ENCODE measurements around the gene TPSG1.
"Not testable (repeated sequence)": the region's sequence is repeated elsewhere in the genome, so short reads cannot be mapped to it uniquely, and the experiment has no call there.

Gene TPSG1

GRCh38 chr16:1194665-1195392 lies 30.2 kb downstream of the TPSG1 start:
- no peak for DNase-seq (ENCODE audit: low read depth)

DNA sequence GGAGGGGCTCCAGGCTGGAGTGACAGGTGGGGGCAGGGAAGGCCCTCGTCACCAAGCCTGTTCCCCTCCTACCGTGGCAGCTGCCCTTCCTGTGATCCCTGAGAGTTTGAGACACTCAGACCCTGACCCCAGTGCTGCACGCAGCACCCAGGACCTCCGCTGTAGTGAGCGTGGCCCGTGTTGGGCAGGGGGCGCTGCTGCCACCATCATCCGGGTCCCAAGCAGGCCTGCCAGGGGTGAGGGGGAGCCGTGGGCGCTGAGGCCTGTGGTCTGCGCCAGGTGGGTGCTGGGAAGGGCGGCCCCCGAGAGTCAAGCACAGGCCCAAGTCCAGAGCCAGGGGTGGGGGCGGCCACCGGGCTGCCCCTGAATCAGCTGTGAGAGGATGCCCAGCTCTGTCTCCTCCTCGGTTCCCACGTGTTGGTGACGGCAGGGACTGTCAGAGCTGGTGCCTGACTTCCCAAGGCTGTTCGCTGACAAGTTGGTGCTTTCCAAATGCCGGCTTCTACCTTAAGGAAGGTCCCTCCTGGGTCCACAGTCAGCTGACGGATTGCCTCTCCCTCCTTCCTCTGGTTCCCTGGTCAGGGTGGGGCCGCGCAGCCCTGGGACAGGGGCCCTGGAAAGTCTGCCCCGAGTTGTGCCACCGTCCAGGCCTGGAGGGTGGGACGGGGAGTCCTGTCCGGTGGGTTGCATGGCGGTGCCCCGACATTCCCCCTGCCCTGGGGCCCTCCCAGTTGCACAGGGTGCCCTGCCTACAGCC lies 31.1 kb downstream of the TPSG1 start:
- DNase-seq (ENCODE audit: low read depth): no peak

- DNase-seq (ENCODE audit: low read depth): no peak
Measured at GRCh38 chr16:1193143-1193824, 31.8 kb downstream of the TPSG1 start.

DNA sequence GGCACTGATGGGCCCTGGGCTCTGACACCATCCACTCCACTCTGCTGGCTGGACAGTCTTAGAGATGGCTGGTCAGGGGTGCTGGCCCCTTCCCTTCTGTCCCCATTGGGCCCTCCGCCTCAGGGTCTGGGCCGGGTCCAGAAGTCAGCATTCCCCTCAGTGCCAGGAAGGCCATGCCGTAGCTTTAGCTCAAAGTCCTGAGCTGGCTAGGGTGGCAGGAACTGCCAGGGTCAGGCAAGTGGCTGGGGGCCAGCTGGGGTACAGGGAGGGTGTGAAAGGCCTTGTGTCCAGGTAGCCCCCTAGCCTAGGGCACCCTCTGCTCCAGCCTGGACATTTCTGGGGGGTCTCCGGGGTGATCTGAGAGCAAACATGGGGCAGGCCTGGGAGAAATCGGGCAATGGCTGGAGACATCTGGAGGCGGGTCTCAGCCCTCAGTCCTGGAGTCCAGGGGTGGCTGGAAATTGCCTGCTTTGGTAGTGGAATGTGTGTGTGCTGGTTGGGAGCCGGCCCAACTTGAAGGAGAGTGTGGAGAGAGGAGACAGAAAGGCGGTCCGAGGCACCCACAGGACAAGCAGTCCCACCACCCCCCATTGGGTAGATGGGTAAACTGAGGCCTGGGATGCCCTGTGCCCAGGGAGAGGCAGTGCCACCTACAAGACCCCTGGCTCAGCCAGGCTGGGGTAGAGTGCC lies 32.5 kb downstream of the TPSG1 start:
- no peak for DNase-seq (ENCODE audit: low read depth)

GRCh38 chr16:1190789-1191188 lies 34.3 kb downstream of the TPSG1 start:
- not testable (repeated sequence) for DNase-seq (ENCODE audit: low read depth)

DNA sequence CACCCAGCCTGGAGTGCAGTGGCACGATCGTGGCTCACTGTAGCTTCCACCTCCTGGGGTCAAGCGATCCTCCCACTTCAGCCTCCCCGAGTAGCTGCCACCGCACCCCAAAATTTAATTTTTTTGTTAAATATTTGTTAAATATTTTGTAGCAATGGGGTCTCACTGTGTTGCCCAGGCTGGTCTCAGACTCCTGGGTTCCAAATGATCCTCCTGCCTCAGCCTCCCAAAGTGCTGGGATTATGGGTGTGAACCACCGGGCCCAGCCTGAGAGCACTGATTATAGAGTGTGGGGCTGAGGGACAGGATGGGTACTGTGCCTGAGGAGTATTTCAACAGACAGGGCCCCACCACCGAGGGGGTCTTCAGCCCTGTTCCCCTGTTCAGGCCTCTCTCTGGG lies 35.6 kb downstream of the TPSG1 start:
- DNase-seq (ENCODE audit: low read depth): no peak

DNA sequence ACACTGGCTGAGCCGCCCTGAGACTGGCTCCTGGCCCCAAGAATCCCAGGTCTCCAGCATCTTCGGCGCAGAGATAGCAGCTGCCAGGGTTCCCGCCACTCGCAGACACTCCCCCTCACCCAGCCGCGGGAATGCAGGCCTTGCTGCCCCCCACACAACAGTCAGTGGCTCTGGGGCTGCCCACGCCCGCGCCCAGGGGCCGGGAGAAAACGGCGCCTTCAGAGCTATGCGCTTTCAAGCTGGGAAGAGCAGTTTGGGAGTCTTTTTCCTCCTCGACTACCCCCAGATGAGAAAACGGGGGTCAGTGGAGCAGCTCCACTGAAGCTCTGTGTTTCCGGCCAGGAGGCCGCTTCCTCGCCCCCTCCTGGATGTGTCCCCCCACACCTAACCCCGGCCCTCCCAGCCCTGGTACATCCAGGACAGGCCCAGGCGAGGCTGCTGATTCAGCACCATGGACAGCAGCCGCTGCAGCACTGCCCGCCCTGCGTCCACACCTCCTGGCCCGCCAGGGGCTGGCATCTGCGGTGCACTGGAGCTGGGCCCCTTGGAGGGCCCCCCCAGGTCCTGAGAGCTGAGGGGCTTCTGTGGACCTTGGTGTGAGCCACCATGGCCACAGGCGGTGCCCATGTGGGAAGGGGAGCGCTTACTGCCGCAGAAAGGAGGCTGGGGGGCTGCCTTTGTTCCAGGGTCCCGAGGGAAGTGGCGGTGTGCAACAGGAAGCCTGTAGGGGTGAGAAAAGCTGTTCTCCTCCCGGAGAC lies 36.5 kb downstream of the TPSG1 start:
- DNase-seq (ENCODE audit: low read depth): peak; percentile 4

DNA sequence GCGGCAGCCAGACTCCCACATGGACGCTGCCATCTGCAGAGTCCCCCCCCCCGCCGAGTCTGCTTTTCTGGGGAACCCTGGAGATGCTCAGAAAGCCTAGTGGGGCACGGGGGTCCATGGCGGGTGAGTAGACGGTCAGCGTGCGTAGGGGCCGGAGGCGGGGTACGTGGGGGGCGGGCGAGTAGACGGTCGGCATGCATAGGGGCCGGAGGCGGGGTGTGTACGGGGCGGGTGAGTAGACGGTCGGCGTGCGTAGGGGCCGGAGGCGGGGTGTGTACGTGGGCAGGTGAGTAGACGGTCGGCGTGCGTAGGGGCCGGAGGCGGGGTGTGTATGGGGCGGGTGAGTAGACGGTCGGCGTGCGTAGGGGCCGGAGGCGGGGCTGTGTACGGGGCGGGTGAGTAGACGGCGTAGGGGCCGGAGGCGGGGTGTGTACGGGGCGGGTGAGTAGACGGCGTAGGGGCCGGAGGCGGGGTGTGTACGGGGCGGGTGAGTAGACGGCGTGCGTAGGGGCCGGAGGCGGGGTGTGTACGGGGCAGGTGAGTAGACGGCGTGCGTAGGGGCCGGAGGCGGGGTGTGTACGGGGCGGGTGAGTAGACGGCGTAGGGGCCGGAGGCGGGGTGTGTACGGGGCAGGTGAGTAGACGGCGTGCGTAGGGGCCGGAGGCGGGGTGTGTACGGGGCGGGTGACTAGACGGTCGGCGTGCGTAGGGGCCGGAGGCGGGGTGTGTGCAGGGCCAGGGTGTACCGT lies 39.4 kb downstream of the TPSG1 start:
- not testable (repeated sequence) for DNase-seq (ENCODE audit: low read depth)

DNA sequence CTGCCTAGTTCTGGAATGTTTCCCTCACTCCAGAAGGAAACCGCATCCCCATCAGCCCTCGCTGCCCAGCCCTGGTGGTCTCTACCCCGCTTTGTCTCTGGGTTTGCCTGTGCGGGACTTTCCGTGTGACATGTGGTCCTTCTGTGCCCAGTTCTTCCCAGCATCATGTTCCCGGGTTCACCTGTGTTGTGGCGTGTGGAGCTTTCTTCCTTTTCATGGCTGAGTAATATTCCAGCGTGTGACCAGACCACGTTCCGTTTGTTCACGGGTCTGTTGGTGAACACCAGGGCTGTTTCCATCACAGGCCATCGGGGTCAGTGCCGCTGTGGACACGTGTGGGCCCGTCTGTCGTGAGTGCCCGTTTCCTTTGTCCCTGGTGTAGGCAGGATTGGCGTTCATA lies 40.1 kb downstream of the TPSG1 start:
- DNase-seq (ENCODE audit: low read depth): no peak

- no peak for DNase-seq (ENCODE audit: low read depth)
Measured at GRCh38 chr16:1184156-1184868, 40.8 kb downstream of the TPSG1 start.

- peak; percentile 13 for DNase-seq (ENCODE audit: low read depth)
Measured at GRCh38 chr16:1182950-1183907, 41.8 kb downstream of the TPSG1 start.

DNA sequence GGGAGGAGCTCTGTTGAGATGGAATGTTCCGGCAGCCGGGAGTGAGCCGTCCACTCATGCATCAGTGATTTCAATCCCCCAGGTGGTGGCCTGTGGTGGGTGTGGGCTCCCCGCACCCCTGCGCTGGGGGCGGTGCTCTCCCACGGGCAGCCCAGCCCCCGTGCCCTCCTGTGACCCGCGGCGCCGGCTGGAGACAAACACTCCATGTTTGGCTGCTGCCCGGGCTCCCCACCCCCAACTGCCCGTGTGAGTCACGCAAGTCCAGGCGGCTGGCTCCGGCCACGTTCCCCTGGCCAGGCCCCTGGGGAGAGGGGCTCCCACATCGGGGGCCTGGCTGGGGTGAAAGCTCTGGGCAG lies 42.8 kb downstream of the TPSG1 start:
- peak; percentile 14 for DNase-seq (ENCODE audit: low read depth)

- no peak for DNase-seq (ENCODE audit: low read depth)
Measured at GRCh38 chr16:1181404-1182315, 43.4 kb downstream of the TPSG1 start.

DNA sequence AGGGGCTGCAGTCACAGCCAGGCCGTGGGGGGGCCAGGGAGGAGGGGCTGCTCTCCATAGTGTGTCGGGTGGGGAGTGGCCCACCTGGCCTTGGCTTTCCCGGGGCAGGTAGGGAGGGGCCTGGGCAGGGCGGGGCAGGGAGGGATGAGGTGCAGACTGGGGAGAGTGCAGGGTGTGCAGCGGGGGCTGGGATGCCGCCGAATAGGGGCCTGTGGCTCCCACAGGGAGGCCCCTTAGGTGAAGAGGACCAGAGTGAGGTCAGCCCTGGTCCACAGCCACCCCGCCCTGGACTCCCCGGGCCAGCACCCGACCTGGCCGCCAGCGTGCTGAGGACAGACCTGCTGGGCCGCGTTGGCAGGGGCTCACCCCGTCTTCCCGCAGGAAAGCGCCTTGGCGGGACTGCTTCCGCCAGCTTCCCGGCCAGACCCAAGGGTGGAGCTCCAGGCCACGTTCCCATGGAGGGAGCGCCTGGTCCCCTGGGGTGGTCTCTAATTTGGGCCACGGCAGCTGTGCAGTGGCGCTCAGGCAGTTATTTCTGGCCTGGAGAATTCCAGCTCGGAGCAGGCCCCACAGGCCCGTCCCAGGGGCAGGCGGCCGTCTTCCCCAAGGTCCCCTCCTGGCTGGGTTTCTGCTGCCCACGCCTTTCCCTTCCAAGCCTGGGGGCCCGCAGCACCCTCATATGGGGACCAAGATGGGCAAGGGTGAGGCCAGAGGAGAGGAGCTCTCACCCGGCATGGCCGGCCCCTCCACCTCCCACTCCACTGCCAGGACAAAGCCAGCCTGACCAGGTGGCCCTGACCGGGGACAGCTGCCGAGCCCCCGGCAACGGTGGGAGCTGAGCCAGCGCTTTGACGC lies 44.3 kb downstream of the TPSG1 start:
- no peak for DNase-seq (ENCODE audit: low read depth)

DNA sequence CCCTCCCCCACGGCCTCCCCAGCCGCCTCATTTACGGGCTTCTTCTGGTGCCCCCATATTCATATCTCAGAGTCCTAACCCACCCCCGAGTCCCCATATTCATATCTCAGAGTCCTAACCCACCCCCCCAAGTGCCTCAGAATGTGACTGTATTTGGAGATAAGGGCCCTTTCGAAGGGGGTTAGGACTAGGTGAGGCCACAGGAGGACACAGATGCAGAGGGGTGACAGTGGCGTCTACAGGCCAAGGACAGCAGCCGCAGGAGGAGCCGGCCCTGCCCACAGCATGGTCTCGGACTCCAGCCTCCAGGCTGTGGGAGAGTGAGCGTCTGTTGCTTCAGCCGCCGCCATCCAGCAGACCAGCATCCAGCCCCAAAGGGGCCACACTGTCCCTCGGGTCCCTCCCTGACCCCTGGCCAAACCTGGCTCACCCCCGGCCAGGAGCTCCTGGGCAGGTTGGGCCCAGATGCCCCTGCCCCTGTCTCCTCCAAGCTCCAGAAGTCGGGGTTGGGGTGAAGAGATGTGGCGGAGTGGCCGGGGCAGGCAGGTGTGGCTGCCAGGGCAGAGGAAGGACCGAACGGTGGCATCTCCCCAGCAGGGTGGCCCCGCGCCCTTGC lies 46.7 kb downstream of the TPSG1 start:
- no peak for DNase-seq (ENCODE audit: low read depth)

- no peak for DNase-seq (ENCODE audit: low read depth)
Measured at GRCh38 chr16:1177750-1178149, 47.3 kb downstream of the TPSG1 start.

DNA sequence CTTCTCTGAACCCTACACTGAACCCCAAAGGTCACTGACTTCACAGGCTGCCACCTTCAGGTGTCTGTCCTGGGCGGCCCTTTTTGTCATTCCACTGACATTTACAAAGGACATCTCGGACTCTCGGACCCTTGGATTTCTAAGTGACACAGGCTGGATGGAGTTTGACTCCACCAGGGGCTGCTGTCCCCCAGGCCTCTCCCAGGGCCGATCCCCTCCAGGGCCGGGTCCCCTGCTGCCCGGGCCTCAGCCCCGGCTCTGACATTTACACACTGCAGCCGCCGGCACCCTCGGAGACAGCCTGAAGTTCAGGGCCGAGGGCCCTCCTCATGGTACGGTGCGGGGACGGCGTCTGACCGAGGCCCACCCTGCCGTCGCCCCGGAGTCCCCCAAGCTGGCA lies 48.0 kb downstream of the TPSG1 start:
- no peak for DNase-seq (ENCODE audit: low read depth)
